Measurements from ENCODE around the gene TEX14.

The TEX14 gene

GRCh38 chr17:58517928-58518609, 173.8 kb downstream of the TEX14 start:
- peak; percentile 100 for DNase-seq (ENCODE audit: low spot score)

GRCh38 chr17:58517378-58517927, 174.4 kb downstream of the TEX14 start:
- no peak for DNase-seq (ENCODE audit: low spot score)

GRCh38 chr17:58516644-58517377, 175.0 kb downstream of the TEX14 start:
- DNase-seq (ENCODE audit: low spot score): no peak

GRCh38 chr17:58515286-58515685, 176.6 kb downstream of the TEX14 start:
- no peak for DNase-seq (ENCODE audit: low spot score)

- no peak for DNase-seq (ENCODE audit: low spot score)
Measured at GRCh38 chr17:58514770-58515157, 177.1 kb downstream of the TEX14 start.

- DNase-seq (ENCODE audit: low spot score): peak; percentile 89
Measured at GRCh38 chr17:58513965-58514769, 177.7 kb downstream of the TEX14 start, which contains the start of gene MTMR4. TSS of gene MTMR4 (minus strand) at chr17:58514638. CDS start at chr17:58514407, 231 bp downstream.

- DNase-seq (ENCODE audit: low spot score): peak; percentile 43
Measured at GRCh38 chr17:58513267-58513964, 178.4 kb downstream of the TEX14 start.

GRCh38 chr17:58510075-58510474, 181.8 kb downstream of the TEX14 start:
- no peak for DNase-seq (ENCODE audit: low spot score)

- no peak for DNase-seq (ENCODE audit: low spot score)
Measured at GRCh38 chr17:58508341-58509067, 183.3 kb downstream of the TEX14 start.

GRCh38 chr17:58507123-58507634, 184.7 kb downstream of the TEX14 start:
- no peak for DNase-seq (ENCODE audit: low spot score)
